HG03039 (cell line): ENCODE measurements around the gene SIL1.

ENCODE experiments used
- ATAC-seq: cut with Tn5 transposase; IDR thresholded peaks from one replicate; pipeline ENCODE4 v1.9.1; 2021; ENCODE audit warnings: mild to moderate bottlenecking, moderate library complexity; ENCODE audit not compliant: unreplicated experiment

Gene SIL1

GRCh38 chr5:138963763-138964371, 234.3 kb downstream of the SIL1 start:
- ATAC-seq, result no peak

- ATAC-seq, result no peak
Measured at GRCh38 chr5:138962614-138963370, 235.4 kb downstream of the SIL1 start.

- no peak for ATAC-seq
Measured at GRCh38 chr5:138961729-138962128, 236.4 kb downstream of the SIL1 start.

- ATAC-seq, result no peak
Measured at GRCh38 chr5:138961221-138961620, 236.9 kb downstream of the SIL1 start.

- no peak for ATAC-seq
Measured at GRCh38 chr5:138960145-138960692, 237.9 kb downstream of the SIL1 start.

- ATAC-seq, result no peak
Measured at GRCh38 chr5:138956801-138957200, 241.4 kb downstream of the SIL1 start.

GRCh38 chr5:138955671-138956295, 242.4 kb downstream of the SIL1 start:
- no peak for ATAC-seq

- no peak for ATAC-seq
Measured at GRCh38 chr5:138955013-138955660, 243.0 kb downstream of the SIL1 start.

GRCh38 chr5:138954257-138955012, 243.7 kb downstream of the SIL1 start:
- ATAC-seq, result no peak

- no peak for ATAC-seq
Measured at GRCh38 chr5:138953387-138954256, 244.5 kb downstream of the SIL1 start.

- no peak for ATAC-seq
Measured at GRCh38 chr5:138952962-138953361, 245.2 kb downstream of the SIL1 start.

GRCh38 chr5:138951986-138952735, 246.0 kb downstream of the SIL1 start:
- ATAC-seq, result no peak

- no peak for ATAC-seq
Measured at GRCh38 chr5:138951091-138951985, 246.8 kb downstream of the SIL1 start.

GRCh38 chr5:138950421-138951031, 247.6 kb downstream of the SIL1 start:
- no peak for ATAC-seq

- no peak for ATAC-seq
Measured at GRCh38 chr5:138949988-138950387, 248.2 kb downstream of the SIL1 start.

- ATAC-seq, result no peak
Measured at GRCh38 chr5:138949223-138949574, 249.0 kb downstream of the SIL1 start.

GRCh38 chr5:138948471-138949222, 249.5 kb downstream of the SIL1 start:
- ATAC-seq, result no peak
